HCT116 (cell line): ENCODE data around the gene ZNF699. TPM values are rescaled to one million over a fixed set of nuclear protein-coding genes. Genes with fewer than 3 reads are reported as not detected.
A peak's percentile ranks its signal among the peaks of the same experiment; 100 is the strongest.

Experiments
- ATAC-seq: fragments of 200-7000 bp; cut with Tn5 transposase; 2 replicates; pipeline ENCODE4 v1.9.1; 2020; ENCODE audit warnings: mild to moderate bottlenecking, moderate library complexity
- BruUV-seq: library from RNA; stranded (reverse); fragments of 400-500 nt; replicated peaks from 2 replicates; lab custom pipeline; 2021; lab: Mats Ljungman, UMichigan
- CTCF ChIA-PET: fragments of 300-600 bp; sonication (Branson Sonifier 250); formaldehyde crosslinking; loops from one replicate; lab custom pipeline; 2021; ENCODE audit warnings: antibody characterized with exemption; lab: Charles Lee
- POLR2A ChIA-PET: fragments of 300-600, 350-600 bp; sonication (Branson Sonifier 250); formaldehyde crosslinking; loops from one replicate; lab custom pipeline; 2021; ENCODE audit warnings: antibody characterized with exemption; lab: Charles Lee
- RAD21 ChIA-PET, 2 experiments: fragments of 300-600 bp; sonication (Branson Sonifier 250); formaldehyde crosslinking; loops; one replicate each; lab custom pipeline; 2023; ENCODE audit warnings: low total read pairs in 2 of 2; ENCODE audit not compliant: uncharacterized antibody in 2 of 2, unreplicated experiment in 2 of 2, low non-redundant PET in 1 of 2; lab: Charles Lee
- DNase-seq: peaks from one replicate; pipeline ENCODE4 v3.0.0-alpha.2; 2010; ENCODE audit warnings: low read depth, low spot score
- H2AFZ ChIP-seq: fragments of 200-600 bp; shearing (Covaris generic), sonication (generic); 2 replicates; pipeline ENCODE4 v1.6.1; 2017; ENCODE audit warnings: low read depth, mixed run types, mixed read lengths, antibody characterized with exemption, low read length; ENCODE audit not compliant: poor library complexity, severe bottlenecking
- H3K27ac ChIP-seq: 2 replicates; pipeline ENCODE4 v1.5.1; 2012; ENCODE audit warnings: low read depth, low read length
- H3K27me3 ChIP-seq: fragments of 200-600 bp; sonication (generic); 2 replicates; pipeline ENCODE4 v1.6.1; 2016; ENCODE audit warnings: mixed run types, low read length, mixed read lengths; ENCODE audit not compliant: insufficient read depth
- H3K36me3 ChIP-seq, 2 experiments: fragments of 200-500 bp in 1 of 2; fragments of 200-600 bp in 1 of 2; sonication (Bioruptor generic) in 1 of 2; sonication (generic) in 1 of 2; 2 replicates each; pipeline versions ENCODE4 v1.5.1 to v1.6.1; 2014 to 2016; ENCODE audit warnings: low read length in 2 of 2, inconsistent platforms in 1 of 2, mixed read lengths in 1 of 2, mixed run types in 1 of 2; ENCODE audit not compliant: insufficient read depth in 2 of 2, control insufficient read depth in 1 of 2
- H3K4me1 ChIP-seq, 2 experiments: fragments of 200-600 bp in 1 of 2; sonication (generic) in 1 of 2; 2 replicates each; pipeline versions ENCODE4 v1.5.1 to v1.6.1; 2012 to 2017; ENCODE audit warnings: low read length in 2 of 2, inconsistent platforms in 1 of 2, mild to moderate bottlenecking in 1 of 2, mixed read lengths in 1 of 2, mixed run types in 1 of 2, moderate library complexity in 1 of 2; ENCODE audit not compliant: insufficient read depth in 2 of 2, control insufficient read depth in 1 of 2
- H3K4me2 ChIP-seq: fragments of 200-600 bp; sonication (generic); 2 replicates; pipeline ENCODE4 v1.6.1; 2017; ENCODE audit warnings: mixed run types, low read length, mixed read lengths
- H3K4me3 ChIP-seq, 2 experiments: fragments of 200-600 bp in 1 of 2; sonication (generic) in 1 of 2; replicated peaks in 1 of 2; 2 replicates each; pipeline ENCODE4 v1.5.1; 2011 to 2016; ENCODE audit warnings: low read length in 2 of 2, control low read depth in 1 of 2, low read depth in 1 of 2, mild to moderate bottlenecking in 1 of 2, mixed read lengths in 1 of 2, mixed run types in 1 of 2
- H3K79me2 ChIP-seq: fragments of 200-600 bp; sonication (generic); 2 replicates; pipeline ENCODE4 v1.6.1; 2017; ENCODE audit warnings: mild to moderate bottlenecking, mixed run types, low read length, moderate library complexity, mixed read lengths; ENCODE audit not compliant: insufficient read depth
- H3K9ac ChIP-seq: fragments of 200-600 bp; sonication (generic); 2 replicates; pipeline ENCODE4 v1.6.1; 2016; ENCODE audit warnings: low read length, mixed read lengths
- H3K9me2 ChIP-seq: fragments of 200-600 bp; sonication (generic), shearing (Covaris generic); 2 replicates; pipeline ENCODE4 v1.6.1; 2017; ENCODE audit warnings: mixed run types, mild to moderate bottlenecking, moderate library complexity; ENCODE audit not compliant: insufficient read depth
- H3K9me3 ChIP-seq, 2 experiments: fragments of 200-500 bp in 1 of 2; fragments of 200-600 bp in 1 of 2; sonication (Bioruptor generic) in 1 of 2; sonication (generic) in 1 of 2; 2 replicates each; pipeline ENCODE4 v1.6.1; 2014 to 2017; ENCODE audit warnings: low read length in 2 of 2, mixed read lengths in 2 of 2, inconsistent platforms in 1 of 2, low read depth in 1 of 2, mild to moderate bottlenecking in 1 of 2, mixed run types in 1 of 2, moderate library complexity in 1 of 2; ENCODE audit not compliant: control insufficient read depth in 1 of 2, insufficient read depth in 1 of 2
- H4K20me1 ChIP-seq: fragments of 200-600 bp; sonication (generic), shearing (Covaris generic); 2 replicates; pipeline ENCODE4 v1.6.1; 2017; ENCODE audit warnings: mixed run types, mild to moderate bottlenecking, moderate library complexity; ENCODE audit not compliant: insufficient read depth
- ATF3 ChIP-seq: IDR thresholded peaks from 2 replicates; pipeline ENCODE4 v1.6.1; 2012
- CEBPB ChIP-seq: IDR thresholded peaks from 2 replicates; pipeline ENCODE4 v1.6.1; 2012; ENCODE audit warnings: low read depth
- CTCF ChIP-seq, 3 experiments: fragments of 200-600 bp in 1 of 3; sonication (generic) in 1 of 3; IDR thresholded peaks in 2 of 3; conservative IDR thresholded peaks in 1 of 3; 2 replicates each; pipeline ENCODE4 v1.5.1; 2012 to 2017; ENCODE audit warnings: low read depth in 2 of 3, low read length in 2 of 3, antibody characterized with exemption in 1 of 3, borderline replicate concordance in 1 of 3, control low read depth in 1 of 3, mild to moderate bottlenecking in 1 of 3, mixed read lengths in 1 of 3, mixed run types in 1 of 3, moderate library complexity in 1 of 3; ENCODE audit not compliant: insufficient read depth in 1 of 3
- ELF1 ChIP-seq: IDR thresholded peaks from 2 replicates; pipeline ENCODE4 v1.6.1; 2012; ENCODE audit warnings: low read depth, borderline replicate concordance
- EZH2 ChIP-seq: fragments of 200-600 bp; sonication (generic); IDR thresholded peaks from 2 replicates; pipeline ENCODE4 v1.6.1; 2017; ENCODE audit warnings: antibody characterized with exemption, mixed run types
- FOSL1 ChIP-seq: IDR thresholded peaks from 2 replicates; pipeline ENCODE4 v1.6.1; 2012; ENCODE audit warnings: low read depth
- JUND ChIP-seq: IDR thresholded peaks from 2 replicates; pipeline ENCODE4 v1.6.1; 2012
- POLR2A ChIP-seq: IDR thresholded peaks from 2 replicates; pipeline ENCODE4 v1.7.0; 2011; ENCODE audit warnings: borderline replicate concordance; ENCODE audit not compliant: insufficient read depth, insufficient read length; ENCODE audit errors: extremely low read depth
- POLR2AphosphoS5 ChIP-seq: IDR thresholded peaks from 2 replicates; pipeline ENCODE4 v1.6.1; 2011; ENCODE audit warnings: mild to moderate bottlenecking, low read depth, low read length, moderate library complexity
- SRF ChIP-seq: IDR thresholded peaks from 2 replicates; pipeline ENCODE4 v1.6.1; 2012; ENCODE audit warnings: low read depth
- TCF7L2 ChIP-seq: IDR thresholded peaks from 2 replicates; pipeline ENCODE4 v1.7.0; 2011; ENCODE audit warnings: borderline replicate concordance, inconsistent platforms; ENCODE audit not compliant: insufficient read depth, insufficient read length; ENCODE audit errors: extremely low read depth
- YY1 ChIP-seq: IDR thresholded peaks from 2 replicates; pipeline ENCODE4 v1.6.1; 2011; ENCODE audit warnings: low read length, low read depth, moderate library complexity, mild to moderate bottlenecking; ENCODE audit not compliant: insufficient replicate concordance; ENCODE audit errors: extremely low read depth
- ZFX ChIP-seq: fragments of 450-650 bp; IDR thresholded peaks from 2 replicates; pipeline ENCODE4 v1.6.1; 2017
- ZNF274 ChIP-seq: fragments of 200-500 bp; sonication (Bioruptor generic); IDR thresholded peaks from 2 replicates; pipeline ENCODE4 v1.6.1; 2014; ENCODE audit warnings: mild to moderate bottlenecking, low read depth, low read length, inconsistent platforms
- intact Hi-C: fragments of 100-400 bp; cut with micrococcal nuclease; formaldehyde crosslinking; loops from 2 replicates; pipeline ENCODE4 v1.10.0; 2022
- total RNA-seq: library from RNA; stranded (reverse); gene quantifications from one replicate; pipeline ENCODE4 v1.2.1, GENCODE V29; 2021; ENCODE audit not compliant: unreplicated experiment
- TF ChIP-seq, protein P1 (sequence below): IDR thresholded peaks from 2 replicates; pipeline ENCODE4 v1.6.1; 2012; ENCODE audit warnings: low read depth

The ZNF699 gene
- total RNA-seq, 1 experiment from 2014 or later: 7.8 TPM

GRCh38 chr19:9324584-9324962, 14.9 kb upstream of the ZNF699 start:
- H2AFZ ChIP-seq: peak overlapping the region; percentile 78
- ATAC-seq: no peak

GRCh38 chr19:9323919-9324583, 14.4 kb upstream of the ZNF699 start, which contains the start of gene ZNF559:
TSS of gene ZNF559 (plus strand) at chr19:9324179. CDS start at chr19:9338550, 14,371 bp downstream.
- Histone ChIP-seq H3K27ac (peak within 1 kb of the TSS; percentile 80), H3K36me3 (peaks cover 0 to 3% of the 10 kb centered on the region in 2 experiments; a peak in 1 of 4 replicates), H3K79me2 (peaks cover 10% of the 10 kb centered on the region; the same call in 1 of the 2 replicates), H2AFZ (peak within 1 kb of the TSS; percentile 97), H3K27me3 (no peaks in the 10 kb centered on the region), H3K4me2 (peak within 1 kb of the TSS; percentile 92), H4K20me1 (no peaks in the 10 kb centered on the region), H3K4me1 (peaks cover 0 to 16% of the 10 kb centered on the region in 2 experiments; a peak in 2 of 4 replicates), H3K4me3 (peak within 1 kb of the TSS; percentile 73 to 80), H3K9ac (peak within 1 kb of the TSS; percentile 68), H3K9me2 (no peaks in the 10 kb centered on the region), H3K9me3 (peaks cover 11 to 30% of the 10 kb centered on the region in 2 experiments; a peak in 2 of 4 replicates)
- POLR2A ChIA-PET: no interaction called here
- intact Hi-C loops: loop anchor here (1.0 to 10.0 kb wide), 3 partner anchors 15 to 351 kb away; partner anchors contain the start of genes ZNF121, ZNF562 and ZNF699
- CTCF ChIA-PET: interaction anchor here (0.8 to 1.1 kb wide), 2 partner anchors 11 to 14 kb away, joined by 3 to 4 read pairs; partner anchors contain the start of gene ZNF699
- RAD21 ChIA-PET: no interaction called here
- no TSS peak for BruUV-seq
- ATAC-seq (peak; percentile 98), DNase-seq (peak; percentile 89)
- TF ChIP-seq ZNF274 (no peak), ZFX (peak; percentile 36; the same call in 1 of the 2 replicates), CTCF (IDR thresholded peaks at IDR 0.05 in 2 of 3, conservative IDR thresholded peaks at IDR 0.05 in 1 of 3; ENCODE audit: borderline replicate concordance in 1 of 3, insufficient read depth in 1 of 3, low read depth in 2 of 3, low read length in 2 of 3) (peak in 2 of 3 experiments; percentile 47 to 50; a peak in 4 of 6 replicates), POLR2AphosphoS5 (peak; percentile 55; the same call in 1 of the 2 replicates)
- TF ChIP-seq, protein P1, sequence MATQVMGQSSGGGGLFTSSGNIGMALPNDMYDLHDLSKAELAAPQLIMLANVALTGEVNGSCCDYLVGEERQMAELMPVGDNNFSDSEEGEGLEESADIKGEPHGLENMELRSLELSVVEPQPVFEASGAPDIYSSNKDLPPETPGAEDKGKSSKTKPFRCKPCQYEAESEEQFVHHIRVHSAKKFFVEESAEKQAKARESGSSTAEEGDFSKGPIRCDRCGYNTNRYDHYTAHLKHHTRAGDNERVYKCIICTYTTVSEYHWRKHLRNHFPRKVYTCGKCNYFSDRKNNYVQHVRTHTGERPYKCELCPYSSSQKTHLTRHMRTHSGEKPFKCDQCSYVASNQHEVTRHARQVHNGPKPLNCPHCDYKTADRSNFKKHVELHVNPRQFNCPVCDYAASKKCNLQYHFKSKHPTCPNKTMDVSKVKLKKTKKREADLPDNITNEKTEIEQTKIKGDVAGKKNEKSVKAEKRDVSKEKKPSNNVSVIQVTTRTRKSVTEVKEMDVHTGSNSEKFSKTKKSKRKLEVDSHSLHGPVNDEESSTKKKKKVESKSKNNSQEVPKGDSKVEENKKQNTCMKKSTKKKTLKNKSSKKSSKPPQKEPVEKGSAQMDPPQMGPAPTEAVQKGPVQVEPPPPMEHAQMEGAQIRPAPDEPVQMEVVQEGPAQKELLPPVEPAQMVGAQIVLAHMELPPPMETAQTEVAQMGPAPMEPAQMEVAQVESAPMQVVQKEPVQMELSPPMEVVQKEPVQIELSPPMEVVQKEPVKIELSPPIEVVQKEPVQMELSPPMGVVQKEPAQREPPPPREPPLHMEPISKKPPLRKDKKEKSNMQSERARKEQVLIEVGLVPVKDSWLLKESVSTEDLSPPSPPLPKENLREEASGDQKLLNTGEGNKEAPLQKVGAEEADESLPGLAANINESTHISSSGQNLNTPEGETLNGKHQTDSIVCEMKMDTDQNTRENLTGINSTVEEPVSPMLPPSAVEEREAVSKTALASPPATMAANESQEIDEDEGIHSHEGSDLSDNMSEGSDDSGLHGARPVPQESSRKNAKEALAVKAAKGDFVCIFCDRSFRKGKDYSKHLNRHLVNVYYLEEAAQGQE: no peak

More at GRCh38 chr19:9324584-9324962, 14.9 kb upstream of the ZNF699 start:
- intact Hi-C loops: loop anchor here (1.0 to 10.0 kb wide), 3 partner anchors 15 to 350 kb away; partner anchors contain the start of genes ZNF121, ZNF562 and ZNF699
- Histone ChIP-seq H3K4me3 (peak overlapping the region; percentile 73 to 80), H3K9me3 (peaks cover 11 to 34% of the 10 kb centered on the region in 2 experiments; a peak in 2 of 4 replicates), H3K9ac (peak overlapping the region; percentile 68), H3K79me2 (peaks cover 10% of the 10 kb centered on the region; the same call in 1 of the 2 replicates), H4K20me1 (no peaks in the 10 kb centered on the region), H3K27me3 (no peaks in the 10 kb centered on the region), H3K4me2 (peak overlapping the region; percentile 92), H3K27ac (peak overlapping the region; percentile 80), H3K36me3 (peaks cover 0 to 3% of the 10 kb centered on the region in 2 experiments; a peak in 1 of 4 replicates), H3K9me2 (no peaks in the 10 kb centered on the region), H3K4me1 (peaks cover 0 to 16% of the 10 kb centered on the region in 2 experiments; a peak in 2 of 4 replicates)
- no peak for DNase-seq
- RAD21 ChIA-PET: no interaction called here
- TF ChIP-seq ZFX (no peak), JUND (no peak), FOSL1 (no peak), CEBPB (no peak), ATF3 (no peak), TCF7L2 (no peak), SRF (no peak), POLR2A (no peak), YY1 (no peak), ELF1 (no peak), ZNF274 (no peak), EZH2 (no peak)
- CTCF ChIA-PET: no interaction called here
- TSS peak; percentile 83 for BruUV-seq
- POLR2A ChIA-PET: no interaction called here
